Measurements from ENCODE around the gene EFHD1. TPM values are rescaled to one million over a fixed set of nuclear protein-coding genes. Genes with fewer than 3 reads are reported as not detected.

Gene EFHD1
- total RNA-seq, 1 experiment from 2014 or later = 73.5 TPM

DNA sequence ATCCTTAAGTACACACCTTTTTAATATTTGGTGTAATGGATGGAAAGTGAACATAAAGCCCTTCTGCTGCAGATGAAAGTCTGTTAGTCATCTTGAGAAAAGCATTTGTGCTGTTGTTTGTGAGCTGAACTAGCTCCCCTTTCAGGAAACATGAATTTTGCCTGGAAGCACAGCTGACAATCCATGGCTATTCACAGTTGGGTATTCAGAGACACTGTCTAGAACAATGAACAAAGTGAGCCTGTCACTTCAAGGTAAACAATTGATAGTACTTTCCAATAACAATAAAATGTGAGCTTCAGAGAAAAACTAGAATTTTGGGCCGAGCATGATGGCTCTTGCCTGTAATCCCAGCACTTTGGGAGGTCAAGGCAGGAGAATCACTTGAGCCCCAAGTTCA is 6.8 kb upstream of the EFHD1 start:
- H3K36me3 ChIP-seq (ENCODE audit: control insufficient read depth, insufficient read depth, low read length) = no peaks in the 10 kb centered on the region
- peaks cover 23% of the 10 kb centered on the region for H3K4me1 ChIP-seq (ENCODE audit: control insufficient read depth, insufficient read depth, low read length)
- H3K27ac ChIP-seq (ENCODE audit: low read length) = no peak overlapping the region
- DNase-seq (ENCODE audit: low read depth, low spot score) = no peak
- intact Hi-C loops (cut with micrococcal nuclease; ENCODE audit: unreplicated experiment) = no loop called here
- TF ChIP-seq CTCF (IDR thresholded peaks at IDR 0.05) (no peak), POLR2AphosphoS5 (IDR thresholded peaks at IDR 0.05; ENCODE audit: low read depth, low read length) (no peak), SIN3A (IDR thresholded peaks at IDR 0.05; ENCODE audit: borderline replicate concordance, insufficient read depth, low read depth, low read length) (no peak), TCF7L2 (IDR thresholded peaks at IDR 0.05; ENCODE audit: low read depth, low read length) (no peak)
- TF ChIP-seq, protein P1, sequence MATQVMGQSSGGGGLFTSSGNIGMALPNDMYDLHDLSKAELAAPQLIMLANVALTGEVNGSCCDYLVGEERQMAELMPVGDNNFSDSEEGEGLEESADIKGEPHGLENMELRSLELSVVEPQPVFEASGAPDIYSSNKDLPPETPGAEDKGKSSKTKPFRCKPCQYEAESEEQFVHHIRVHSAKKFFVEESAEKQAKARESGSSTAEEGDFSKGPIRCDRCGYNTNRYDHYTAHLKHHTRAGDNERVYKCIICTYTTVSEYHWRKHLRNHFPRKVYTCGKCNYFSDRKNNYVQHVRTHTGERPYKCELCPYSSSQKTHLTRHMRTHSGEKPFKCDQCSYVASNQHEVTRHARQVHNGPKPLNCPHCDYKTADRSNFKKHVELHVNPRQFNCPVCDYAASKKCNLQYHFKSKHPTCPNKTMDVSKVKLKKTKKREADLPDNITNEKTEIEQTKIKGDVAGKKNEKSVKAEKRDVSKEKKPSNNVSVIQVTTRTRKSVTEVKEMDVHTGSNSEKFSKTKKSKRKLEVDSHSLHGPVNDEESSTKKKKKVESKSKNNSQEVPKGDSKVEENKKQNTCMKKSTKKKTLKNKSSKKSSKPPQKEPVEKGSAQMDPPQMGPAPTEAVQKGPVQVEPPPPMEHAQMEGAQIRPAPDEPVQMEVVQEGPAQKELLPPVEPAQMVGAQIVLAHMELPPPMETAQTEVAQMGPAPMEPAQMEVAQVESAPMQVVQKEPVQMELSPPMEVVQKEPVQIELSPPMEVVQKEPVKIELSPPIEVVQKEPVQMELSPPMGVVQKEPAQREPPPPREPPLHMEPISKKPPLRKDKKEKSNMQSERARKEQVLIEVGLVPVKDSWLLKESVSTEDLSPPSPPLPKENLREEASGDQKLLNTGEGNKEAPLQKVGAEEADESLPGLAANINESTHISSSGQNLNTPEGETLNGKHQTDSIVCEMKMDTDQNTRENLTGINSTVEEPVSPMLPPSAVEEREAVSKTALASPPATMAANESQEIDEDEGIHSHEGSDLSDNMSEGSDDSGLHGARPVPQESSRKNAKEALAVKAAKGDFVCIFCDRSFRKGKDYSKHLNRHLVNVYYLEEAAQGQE (IDR thresholded peaks at IDR 0.05; ENCODE audit: insufficient read depth in 1 of 2, low read depth in 2 of 2, low read length in 1 of 2) = no peak
- no peak for ATAC-seq
- POLR2A ChIA-PET = no interaction called here
- CTCF ChIA-PET = no interaction called here
- H3K27me3 ChIP-seq (ENCODE audit: control insufficient read depth, insufficient read depth, low read length) = no peaks in the 10 kb centered on the region; the same call in 1 of the 2 replicates
- no TSS peak for BruUV-seq (replicated peaks)
- in situ Hi-C loops (cut with HindIII; ENCODE audit: low pct_unique_long_range_greater_than_20kb, low sequenced_read_pairs) = no loop called here
- no peak overlapping the region for H3K4me3 ChIP-seq (ENCODE audit: low read depth in 2 of 2, low read length in 2 of 2)
- no peaks in the 10 kb centered on the region for H3K9me3 ChIP-seq (ENCODE audit: control insufficient read depth, insufficient read depth, low read depth, low read length)

DNA sequence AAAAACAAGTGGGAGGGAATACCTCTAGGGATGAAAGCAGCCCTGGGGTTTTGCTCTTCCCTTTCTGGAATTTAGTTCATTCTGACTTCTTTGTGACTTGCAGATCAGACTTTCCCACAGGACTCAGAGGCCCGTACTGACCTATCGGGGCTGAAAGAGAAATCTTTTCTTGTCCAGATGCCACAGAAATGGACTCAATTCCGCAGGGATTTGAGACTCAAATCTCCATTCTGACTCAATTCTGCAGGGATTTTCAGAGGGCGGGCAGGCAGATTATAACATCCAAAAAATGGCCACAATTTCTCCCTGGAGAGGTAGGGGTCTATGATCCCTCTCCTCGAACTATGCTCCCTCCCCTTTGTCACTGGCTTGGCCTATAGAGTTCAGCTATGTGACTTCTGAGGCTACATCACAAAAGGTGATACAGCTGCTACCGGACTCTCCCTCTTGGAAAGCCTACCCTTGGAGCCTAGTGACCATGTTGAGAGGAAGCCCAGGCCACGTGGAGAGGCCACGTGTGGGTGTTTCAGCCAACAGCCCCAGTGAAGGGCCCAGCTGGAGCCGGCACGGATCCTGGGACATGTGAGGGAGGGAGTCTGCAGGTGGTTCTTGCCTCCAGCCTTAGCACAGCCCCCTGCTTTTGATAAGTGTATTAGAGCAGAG is 4.8 kb upstream of the EFHD1 start:
- H3K27ac ChIP-seq (ENCODE audit: low read length) = no peak overlapping the region; the same call in 1 of the 2 replicates
- peaks cover 29% of the 10 kb centered on the region for H3K4me1 ChIP-seq (ENCODE audit: control insufficient read depth, insufficient read depth, low read length)
- POLR2A ChIA-PET = interaction anchor here (0.6 kb wide), 1 partner anchor 8 kb away, joined by 3 read pairs; no protein-coding TSS in a partner anchor
- TF ChIP-seq SIN3A (IDR thresholded peaks at IDR 0.05; ENCODE audit: borderline replicate concordance, insufficient read depth, low read depth, low read length) = no peak
- TF ChIP-seq POLR2AphosphoS5 (IDR thresholded peaks at IDR 0.05; ENCODE audit: low read depth, low read length) = no peak
- no peak for TF ChIP-seq TCF7L2 (IDR thresholded peaks at IDR 0.05; ENCODE audit: low read depth, low read length)
- TF ChIP-seq, protein P1 (IDR thresholded peaks at IDR 0.05; ENCODE audit: insufficient read depth in 1 of 2, low read depth in 2 of 2, low read length in 1 of 2) = no peak
- no peak for TF ChIP-seq CTCF (IDR thresholded peaks at IDR 0.05)
- no peak for DNase-seq (ENCODE audit: low read depth, low spot score)
- in situ Hi-C loops (cut with HindIII; ENCODE audit: low pct_unique_long_range_greater_than_20kb, low sequenced_read_pairs) (no loop called here), intact Hi-C loops (cut with micrococcal nuclease; ENCODE audit: unreplicated experiment) (no loop called here)
- no peak overlapping the region for H3K4me3 ChIP-seq (ENCODE audit: low read depth in 2 of 2, low read length in 2 of 2)
- ATAC-seq = no peak
- H3K9me3 ChIP-seq (ENCODE audit: control insufficient read depth, insufficient read depth, low read depth, low read length) = no peaks in the 10 kb centered on the region
- CTCF ChIA-PET = no interaction called here
- no peaks in the 10 kb centered on the region for H3K36me3 ChIP-seq (ENCODE audit: control insufficient read depth, insufficient read depth, low read length)
- no TSS peak for BruUV-seq (replicated peaks)
- no peaks in the 10 kb centered on the region; the same call in 1 of the 2 replicates for H3K27me3 ChIP-seq (ENCODE audit: control insufficient read depth, insufficient read depth, low read length)

Data from Panc1 (cell line).